Activated CD4-positive, CD25-positive, alpha-beta regulatory T cell treated with anti-CD3 and anti-CD28 coated beads, Interleukin-2, amount 50 U/mL, for 16 hours (primary cell): Measurements from ENCODE around the gene GUCY1A1.
"Not testable (repeated sequence)": the region's sequence is repeated elsewhere in the genome, so short reads cannot be mapped to it uniquely, and the experiment has no call there.

Experiments
- DNase-seq: peaks from one replicate; pipeline ENCODE4 v3.0.0-alpha.2; 2020; ENCODE audit warnings: low read depth, low spot score

The GUCY1A1 gene, protein sequence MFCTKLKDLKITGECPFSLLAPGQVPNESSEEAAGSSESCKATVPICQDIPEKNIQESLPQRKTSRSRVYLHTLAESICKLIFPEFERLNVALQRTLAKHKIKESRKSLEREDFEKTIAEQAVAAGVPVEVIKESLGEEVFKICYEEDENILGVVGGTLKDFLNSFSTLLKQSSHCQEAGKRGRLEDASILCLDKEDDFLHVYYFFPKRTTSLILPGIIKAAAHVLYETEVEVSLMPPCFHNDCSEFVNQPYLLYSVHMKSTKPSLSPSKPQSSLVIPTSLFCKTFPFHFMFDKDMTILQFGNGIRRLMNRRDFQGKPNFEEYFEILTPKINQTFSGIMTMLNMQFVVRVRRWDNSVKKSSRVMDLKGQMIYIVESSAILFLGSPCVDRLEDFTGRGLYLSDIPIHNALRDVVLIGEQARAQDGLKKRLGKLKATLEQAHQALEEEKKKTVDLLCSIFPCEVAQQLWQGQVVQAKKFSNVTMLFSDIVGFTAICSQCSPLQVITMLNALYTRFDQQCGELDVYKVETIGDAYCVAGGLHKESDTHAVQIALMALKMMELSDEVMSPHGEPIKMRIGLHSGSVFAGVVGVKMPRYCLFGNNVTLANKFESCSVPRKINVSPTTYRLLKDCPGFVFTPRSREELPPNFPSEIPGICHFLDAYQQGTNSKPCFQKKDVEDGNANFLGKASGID

DNA sequence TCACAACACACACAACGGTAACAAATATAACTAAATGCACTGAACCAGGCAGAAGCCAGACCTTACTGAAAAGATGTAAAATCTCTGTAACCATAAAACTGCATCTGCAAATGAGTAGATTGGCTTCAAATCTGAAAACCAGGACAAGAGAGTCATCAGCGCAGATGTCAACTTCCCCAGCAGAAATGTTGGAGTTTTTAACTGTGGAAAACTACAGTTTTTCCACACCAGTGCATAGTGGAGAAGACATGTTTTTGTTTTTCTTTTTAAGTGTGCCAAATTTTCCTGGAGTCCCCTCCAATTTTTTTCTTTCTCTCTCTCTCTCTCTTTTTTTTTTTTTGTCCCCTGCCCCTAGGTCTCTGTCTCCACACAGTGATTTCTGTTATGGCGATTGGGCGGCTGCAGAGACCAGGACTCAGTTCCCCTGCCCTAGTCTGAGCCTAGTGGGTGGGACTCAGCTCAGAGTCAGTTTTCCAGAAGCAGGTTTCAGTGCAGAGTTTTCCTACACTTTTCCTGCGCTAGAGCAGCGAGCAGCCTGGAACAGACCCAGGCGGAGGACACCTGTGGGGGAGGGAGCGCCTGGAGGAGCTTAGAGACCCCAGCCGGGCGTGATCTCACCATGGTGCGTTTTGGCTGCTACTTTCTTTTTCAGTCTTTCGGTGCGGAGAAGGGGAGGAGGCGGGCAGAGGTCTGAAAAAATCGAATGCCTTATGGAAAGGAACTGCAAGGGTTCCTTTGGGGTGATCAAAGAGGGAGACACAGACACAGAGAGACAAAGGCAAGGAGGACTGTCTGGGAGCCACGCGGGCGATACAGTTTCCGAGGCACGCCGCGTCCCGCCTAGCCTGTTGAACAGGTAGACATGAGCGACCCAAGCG lies at the start of gene GUCY1A1:
Gene GUCY1A1, plus strand, starts transcription at position 505 of the 878 bp plus-strand sequence. CDS start 30,020 bp downstream, outside the sequence.
- no peak for DNase-seq

DNA sequence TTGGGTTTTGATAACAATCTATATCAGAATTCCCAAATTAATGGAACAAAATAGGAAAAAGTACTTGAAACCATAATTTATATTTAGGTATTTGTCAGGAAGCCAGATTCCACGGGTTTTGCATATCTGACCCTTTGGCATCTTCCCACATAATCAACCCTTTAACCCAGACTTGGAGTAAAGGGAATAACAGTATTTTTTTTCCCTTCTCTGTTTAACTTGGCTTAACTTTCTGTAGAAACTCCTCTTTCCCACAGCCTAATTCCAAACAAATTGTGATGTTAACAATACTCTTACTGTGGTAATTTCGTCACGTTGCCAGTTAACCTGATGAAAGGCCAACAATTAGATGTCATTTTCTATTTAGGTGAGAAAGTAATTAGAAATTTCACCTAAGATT lies 49.4 kb upstream of the GUCY1A1 start:
- DNase-seq: no peak

DNA sequence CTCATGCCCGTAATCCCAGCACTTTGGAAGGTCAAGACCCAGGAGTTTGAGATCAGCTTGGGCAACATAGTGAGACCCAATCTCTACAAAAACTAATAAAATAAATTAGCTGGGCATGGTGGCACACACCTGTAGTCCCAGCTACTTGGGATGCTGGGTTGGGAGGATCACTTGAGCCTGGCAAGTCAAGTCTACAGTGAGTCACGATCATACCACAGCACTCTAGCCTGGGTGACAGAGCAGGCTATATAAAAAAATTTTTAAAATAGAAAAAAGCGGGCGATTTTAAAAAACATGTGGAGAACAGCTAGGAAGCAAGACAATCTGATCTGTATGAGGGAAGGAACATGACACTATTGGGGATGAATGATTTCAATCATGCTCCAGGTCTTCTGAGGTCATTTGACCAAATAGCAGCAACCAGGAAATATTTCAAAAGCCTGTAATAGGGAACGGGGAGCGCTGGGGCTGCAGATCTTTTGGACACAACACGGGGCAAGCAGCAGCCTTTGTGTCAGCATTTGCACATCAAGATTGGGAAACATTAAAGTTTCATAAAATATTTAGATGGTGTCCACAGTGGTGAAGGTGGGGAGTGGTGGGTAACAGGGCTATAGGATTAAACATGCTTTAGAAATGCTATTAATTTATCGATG lies 48.3 kb upstream of the GUCY1A1 start:
- DNase-seq: no peak

DNA sequence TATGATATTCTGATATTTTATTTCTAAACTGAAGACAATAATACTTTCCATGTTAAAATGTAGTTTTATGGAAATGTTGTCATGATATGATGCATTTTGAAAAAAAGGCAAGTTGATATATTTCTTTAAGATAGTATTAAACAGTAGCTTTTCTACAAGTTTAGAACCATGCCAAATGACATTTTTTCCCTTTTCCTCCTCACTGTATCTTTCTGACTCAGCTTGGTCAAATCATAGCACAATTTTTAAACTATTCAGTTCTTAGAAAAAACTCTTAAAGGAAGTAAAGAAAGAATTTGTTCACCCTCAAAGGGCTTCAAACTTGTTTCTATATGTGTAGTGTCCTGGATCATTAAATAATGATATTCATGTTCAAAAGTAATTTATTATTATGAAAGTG lies 46.0 kb upstream of the GUCY1A1 start:
- DNase-seq: no peak

DNA sequence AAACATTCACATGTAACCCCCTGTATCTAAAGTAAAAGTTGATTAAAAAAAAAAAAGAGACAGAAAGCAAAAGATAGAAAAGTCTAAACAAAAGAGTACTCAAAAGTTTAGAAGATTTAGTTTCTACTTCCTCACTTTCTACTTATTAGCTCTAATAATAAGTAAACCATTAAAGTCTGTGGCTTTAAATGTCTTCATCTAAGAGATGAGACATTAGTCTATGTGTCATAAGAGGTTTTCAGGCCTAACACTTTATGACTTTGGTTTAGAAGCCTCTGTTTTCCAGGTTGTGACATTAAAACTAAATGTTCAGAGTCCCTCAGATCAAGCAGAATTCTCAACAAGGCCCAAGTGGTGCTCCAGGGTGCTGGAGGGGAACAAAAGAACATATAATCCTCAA lies 42.2 kb upstream of the GUCY1A1 start:
- no peak for DNase-seq

DNA sequence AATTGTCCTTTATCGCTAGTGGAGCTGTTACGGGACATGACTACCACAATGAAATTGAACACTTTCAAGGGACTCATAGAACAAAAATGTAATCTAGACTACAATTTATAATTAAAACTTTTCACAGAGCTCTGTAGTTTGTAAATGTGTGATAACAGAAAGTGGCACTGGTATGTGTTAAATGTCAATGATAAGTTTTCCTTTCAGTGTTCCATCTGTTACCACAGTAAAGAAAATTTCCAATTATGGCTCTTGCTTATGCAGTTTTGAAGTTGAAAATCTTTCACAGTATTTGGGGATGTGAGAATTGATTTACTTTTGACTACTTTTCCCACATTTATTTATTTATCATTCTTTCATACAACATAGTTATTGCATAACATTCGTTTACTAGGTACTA lies 40.1 kb upstream of the GUCY1A1 start:
- DNase-seq: no peak

DNA sequence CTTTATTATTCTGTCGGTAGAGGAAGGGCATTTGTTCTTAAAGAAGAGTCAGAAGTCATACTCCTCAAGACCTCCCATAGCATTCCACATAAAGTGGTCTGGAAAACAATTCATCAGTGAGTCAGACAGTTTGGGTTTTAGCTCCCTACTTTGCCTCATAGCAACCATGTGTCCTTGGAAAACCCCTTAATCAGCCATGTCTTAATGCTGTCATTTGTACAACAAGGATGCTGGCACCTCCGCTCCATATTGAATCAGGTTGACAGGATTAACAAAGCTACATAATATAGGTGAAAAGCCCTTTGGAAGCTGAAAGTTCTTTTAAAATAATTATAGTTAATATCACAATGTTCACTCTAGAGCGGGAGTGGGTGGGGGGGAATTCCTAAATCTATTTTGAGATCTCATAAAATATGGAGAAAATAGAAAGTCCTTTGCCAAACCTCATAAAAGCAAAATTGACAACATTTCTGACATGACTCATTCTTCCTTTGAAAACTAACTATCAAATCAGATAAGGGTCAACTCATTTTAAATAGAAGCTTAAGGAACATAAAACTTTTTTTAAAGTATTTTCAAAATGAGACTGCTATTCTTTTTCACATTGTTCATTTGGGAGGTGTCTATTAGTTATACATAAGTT lies 37.3 kb upstream of the GUCY1A1 start:
- DNase-seq: no peak

DNA sequence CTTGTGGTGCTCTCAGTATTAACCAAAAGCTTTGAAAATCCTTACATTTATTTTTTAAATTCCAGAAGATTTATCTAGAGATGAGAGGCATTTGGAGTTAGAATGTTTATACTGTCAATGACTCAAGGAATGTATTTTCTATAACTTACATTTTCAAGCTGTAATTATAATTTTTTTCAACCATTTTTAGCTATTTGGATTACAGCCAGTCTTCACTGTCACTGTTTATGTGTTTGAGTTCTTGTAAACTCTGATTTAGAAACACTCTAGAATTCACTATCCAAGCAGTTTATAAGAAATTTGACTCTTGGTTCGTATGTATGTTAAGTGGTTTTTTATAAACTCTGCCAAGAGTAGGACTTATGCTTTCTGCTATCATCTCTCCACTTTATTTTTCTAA lies 36.7 kb upstream of the GUCY1A1 start:
- no peak for DNase-seq

DNA sequence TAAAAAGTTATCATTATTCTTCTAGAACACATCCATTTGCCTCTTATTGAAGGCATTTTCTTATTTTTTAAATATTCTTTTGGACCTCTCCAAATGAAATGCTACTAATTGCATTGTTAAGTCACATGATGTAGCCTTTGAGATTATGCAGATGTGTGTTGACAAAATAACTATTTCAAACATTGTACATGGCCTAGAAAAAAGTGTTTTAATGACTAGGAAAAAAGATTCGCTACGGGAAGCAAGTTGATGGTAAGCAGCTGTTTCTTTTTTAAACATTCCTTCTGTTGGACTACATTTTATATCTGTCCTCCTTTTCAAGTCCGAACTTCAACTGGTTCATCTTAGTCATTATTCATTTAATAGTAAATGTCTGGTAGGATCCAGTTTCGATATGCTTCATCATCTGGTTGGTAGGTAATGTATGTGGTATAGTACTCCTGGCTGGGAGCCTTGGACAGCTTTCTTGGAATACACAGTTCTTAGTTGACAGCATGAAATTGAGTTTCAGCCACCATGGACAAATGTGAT lies 34.3 kb upstream of the GUCY1A1 start:
- DNase-seq: no peak

DNA sequence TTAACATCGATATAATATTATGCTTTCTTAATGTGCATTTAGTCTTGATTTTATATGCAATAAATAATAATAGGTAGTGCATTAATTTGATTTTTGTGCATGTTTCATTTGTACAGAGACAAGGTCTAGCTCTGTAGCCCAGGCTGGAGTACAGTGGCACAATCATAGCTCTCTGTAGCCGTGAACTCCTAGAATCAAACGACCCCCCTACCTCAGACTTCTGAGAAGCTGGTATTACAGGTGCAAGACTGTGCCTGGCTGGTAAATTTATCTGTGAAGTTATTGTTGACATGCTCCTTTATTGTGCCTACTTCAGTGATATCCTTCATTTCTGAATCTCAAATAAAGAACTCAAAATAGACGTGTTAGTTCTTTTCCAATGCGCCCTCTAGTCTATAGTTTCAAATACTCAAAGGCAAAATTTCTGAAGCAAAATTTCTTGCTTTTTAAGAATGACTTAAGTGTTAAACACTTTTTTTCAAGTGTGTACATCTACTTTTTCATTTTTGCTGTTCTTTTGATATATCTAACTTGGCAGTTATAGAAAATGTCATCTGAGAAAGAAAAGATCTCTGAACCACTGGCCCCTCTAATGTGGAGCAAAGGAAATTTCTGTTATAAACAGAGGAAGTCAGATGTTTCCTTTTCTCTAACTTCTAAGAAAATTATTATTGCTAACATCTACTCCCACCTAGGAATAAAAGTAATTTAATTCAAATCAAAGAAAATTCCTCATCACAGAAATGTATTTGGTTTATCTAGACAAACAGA lies 28.3 kb upstream of the GUCY1A1 start:
- DNase-seq: no peak

DNA sequence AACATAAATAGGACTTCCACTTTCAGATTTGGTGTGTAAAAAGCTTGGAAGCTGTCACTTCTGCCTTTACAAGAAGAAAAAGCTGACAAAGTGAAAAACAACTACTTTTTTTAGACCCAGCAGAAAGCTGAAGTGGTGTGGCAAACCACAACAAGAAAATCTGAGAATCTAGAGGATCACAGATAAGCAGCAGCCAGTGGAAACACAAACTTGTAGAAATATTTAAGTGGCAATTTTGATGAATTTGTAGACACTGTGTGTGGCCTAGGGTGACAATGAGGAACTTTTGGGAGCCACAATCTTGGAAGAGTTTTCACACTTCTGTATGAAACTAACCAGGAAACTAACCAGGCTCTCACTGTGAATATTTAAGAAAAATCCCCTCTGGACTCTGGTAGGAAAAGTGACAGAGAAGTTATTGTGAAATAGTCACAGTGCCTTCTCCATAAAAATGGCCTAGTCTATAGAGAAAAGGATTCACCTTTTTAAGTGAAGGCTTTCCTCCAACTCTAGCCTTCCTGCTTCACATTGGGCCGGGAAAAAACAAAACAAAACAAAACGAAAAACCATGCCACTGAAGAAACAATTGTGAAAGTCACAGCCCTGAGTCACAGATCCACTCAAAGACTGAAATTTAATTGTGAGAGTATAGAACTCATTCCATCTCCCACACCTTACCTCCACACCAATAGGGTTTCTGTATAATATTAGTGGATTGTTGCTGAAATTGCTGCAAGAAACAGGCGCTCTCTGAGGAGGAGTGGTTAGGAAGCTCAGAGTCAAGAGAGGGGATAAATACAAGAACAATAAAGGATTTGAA lies 26.7 kb upstream of the GUCY1A1 start:
- no peak for DNase-seq

DNA sequence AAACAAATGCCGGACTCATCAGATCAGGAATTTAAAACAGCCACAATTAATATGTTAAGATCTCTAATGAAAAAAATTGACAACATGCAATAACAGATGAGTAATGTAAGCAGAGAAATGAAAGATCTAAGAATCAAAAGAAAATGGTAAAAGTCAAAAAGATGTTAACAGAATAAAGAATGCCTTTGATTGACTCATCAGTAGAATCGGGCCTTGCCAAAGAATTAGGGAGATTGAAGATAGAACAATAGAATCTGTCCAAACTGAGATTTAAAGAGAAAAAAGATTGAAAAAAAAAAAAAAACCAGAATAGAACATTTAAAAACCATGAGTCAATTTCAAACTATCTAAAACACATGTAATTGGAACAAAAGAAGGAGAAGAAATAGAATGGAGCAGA lies 25.9 kb upstream of the GUCY1A1 start:
- no peak for DNase-seq

DNA sequence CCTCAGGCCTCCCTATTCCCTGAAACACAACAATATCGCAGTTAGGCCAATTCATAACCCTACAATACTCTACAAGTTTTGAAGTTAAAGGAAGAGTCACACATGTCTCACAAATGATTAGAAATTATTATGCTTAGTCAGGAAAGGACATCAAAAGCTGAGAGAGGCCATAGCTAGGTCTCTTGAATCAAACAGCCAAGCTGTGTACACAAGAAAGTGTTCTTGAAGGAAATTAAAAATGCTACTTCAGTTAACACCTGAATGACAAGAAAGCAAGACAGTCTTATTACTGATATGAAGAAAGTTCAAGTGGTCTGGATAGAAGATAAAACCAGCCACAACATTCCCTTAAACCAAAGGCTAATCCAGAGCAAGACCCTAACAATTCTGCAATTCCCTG lies 23.6 kb upstream of the GUCY1A1 start:
- DNase-seq: no peak

DNA sequence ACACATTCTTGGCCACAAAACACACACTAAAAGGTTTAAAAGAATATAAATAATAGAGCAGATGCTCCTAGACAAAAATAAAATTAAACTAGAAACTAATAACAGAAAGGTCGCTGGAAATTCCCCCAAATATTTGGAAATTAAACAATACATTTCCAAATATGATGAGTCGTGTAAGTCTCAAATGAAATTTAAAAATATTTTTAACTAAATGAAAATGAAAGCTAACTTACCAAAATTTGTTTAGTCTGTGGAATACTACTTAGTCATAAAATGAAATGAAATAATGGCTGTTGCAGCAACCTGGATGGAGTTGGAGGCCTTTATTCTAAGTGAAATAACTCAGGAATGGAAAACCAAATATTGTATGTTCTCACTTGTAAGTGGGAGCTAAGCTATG lies 20.6 kb upstream of the GUCY1A1 start:
- no peak for DNase-seq

DNA sequence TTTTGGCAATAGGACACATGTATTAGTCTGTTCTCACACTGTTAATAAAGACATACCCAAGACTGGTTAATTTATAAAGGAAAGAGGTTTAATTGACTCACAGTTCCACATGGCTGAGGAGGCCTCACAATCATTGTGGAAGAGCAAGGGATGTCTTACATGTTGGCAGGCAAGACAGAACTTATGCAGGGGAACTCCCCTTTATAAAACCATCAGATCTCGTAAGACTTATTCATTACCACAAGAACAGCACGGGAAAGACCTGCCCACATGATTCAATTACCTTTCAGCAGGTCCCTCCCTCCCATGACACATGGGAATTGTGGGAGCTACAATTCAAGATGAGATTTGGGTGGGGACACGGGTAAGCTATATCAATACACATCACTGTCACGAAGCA lies 15.9 kb upstream of the GUCY1A1 start:
- not testable (repeated sequence) for DNase-seq

DNA sequence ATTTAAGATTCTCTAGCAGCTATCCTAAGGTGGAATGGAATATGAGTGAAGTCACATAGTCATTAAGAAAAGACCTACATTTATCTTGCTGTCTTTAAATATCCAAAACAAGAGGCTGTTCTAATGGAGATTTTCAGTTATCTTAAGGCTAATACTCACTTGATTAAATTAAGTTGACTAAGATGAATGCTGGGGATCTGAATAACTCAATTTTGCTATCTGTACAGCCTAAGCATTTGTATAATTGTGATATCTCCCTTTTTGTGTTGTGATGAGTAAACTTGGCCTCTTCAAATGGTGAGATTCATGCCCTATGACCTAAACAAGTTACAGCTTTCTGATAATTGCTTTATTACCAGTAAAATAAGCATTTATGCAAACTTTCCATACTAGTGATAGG lies 13.6 kb upstream of the GUCY1A1 start:
- no peak for DNase-seq

DNA sequence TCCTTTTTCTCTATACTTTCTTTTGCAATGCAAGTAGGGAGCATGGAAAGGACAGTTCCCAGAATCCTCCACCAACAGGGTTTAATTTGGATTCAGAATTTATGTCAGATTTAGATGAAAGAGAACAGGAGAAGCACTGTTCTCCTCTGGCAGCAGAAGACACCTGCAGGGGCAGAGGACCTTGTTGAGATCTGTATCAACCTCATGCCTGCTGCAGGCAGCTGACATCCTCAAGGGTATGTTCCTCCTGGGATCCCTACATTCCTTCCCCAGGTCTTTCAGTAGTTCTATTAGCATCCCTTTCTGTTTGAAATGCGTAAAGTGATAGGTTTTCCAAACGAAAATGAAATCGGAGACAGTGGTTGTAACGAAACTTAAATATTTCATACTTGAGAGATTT lies 10.6 kb upstream of the GUCY1A1 start:
- no peak for DNase-seq

DNA sequence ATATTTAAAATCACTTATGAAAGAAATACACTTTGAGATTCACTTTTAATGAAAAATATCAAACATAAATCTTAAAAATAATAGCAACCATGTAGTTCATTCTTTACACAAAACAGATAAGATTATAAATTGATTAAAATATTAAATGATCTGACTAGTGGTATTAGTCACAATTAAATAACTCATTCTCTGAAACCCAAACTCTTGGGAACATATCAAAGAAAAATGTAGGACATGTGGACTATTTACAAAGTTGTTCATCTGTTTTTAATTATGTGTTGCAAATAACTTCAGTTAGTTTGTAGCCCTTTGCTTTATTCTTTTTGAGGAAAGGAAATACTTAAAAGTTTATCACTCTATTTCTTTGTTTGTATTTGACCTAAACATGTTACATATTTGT lies 9.5 kb upstream of the GUCY1A1 start:
- no peak for DNase-seq

DNA sequence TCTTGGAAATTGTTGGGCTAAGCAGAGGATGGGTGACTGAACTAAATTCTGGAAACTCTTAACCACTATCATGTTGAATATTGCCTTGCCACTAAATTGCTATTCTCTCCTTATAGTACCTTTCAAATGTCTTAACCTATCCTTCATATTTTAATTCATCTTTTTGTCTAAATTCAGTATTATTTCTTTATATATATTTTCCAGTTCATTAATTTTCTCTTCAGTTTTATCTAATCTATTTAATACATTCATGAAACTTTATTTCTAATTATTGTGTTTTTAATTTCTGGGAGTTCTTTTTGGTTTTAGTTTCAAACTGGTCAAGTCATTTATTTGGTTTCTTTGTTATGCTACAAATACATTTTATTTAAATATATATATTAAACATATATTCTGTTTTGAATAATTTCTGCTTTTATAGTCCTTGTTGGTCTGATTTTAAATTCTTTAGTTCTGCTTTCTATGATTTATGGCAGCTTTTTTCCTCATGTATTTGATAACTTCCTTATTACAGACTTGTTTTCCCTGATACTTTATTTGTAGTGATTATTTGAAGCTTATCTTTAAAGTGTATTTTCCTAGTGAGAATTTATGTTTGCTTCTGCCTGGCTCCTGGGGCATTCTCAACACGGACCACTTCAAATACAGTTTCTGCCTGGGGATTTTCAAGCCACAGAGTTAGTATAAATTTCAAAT lies 8.5 kb upstream of the GUCY1A1 start:
- no peak for DNase-seq
